Neural cell (in vitro differentiated cells): ENCODE data around the gene SND1. TPM values are rescaled to one million over a fixed set of nuclear protein-coding genes. Genes with fewer than 3 reads are reported as not detected.

ENCODE experiments used
- H2AFZ ChIP-seq: fragments of 200-600, 300-800 bp; sonication (generic), shearing (Covaris generic); 2 replicates; pipeline ENCODE4 v1.6.0; 2014; ENCODE audit warnings: low read depth, mild to moderate bottlenecking, antibody characterized with exemption, low read length, moderate library complexity
- H3F3A ChIP-seq: fragments of 200-600 bp; shearing (Covaris generic); 2 replicates; pipeline ENCODE4 v1.6.1; 2016; ENCODE audit warnings: mild to moderate bottlenecking, moderate library complexity, mixed read lengths, antibody characterized with exemption, low read length; ENCODE audit not compliant: insufficient read depth, poor library complexity, severe bottlenecking
- H3K27ac ChIP-seq: fragments of 200-600, 300-800 bp; sonication (generic), shearing (Covaris generic); 2 replicates; pipeline ENCODE4 v1.5.1; 2014; ENCODE audit warnings: mild to moderate bottlenecking, low read length, moderate library complexity
- H3K27me3 ChIP-seq: fragments of 300-800, 200-600 bp; sonication (generic), shearing (Covaris generic); 2 replicates; pipeline ENCODE4 v1.6.0; 2014; ENCODE audit warnings: mild to moderate bottlenecking, low read depth, low read length, moderate library complexity; ENCODE audit not compliant: insufficient read depth
- H3K36me3 ChIP-seq: fragments of 300-800, 200-600 bp; sonication (generic), shearing (Covaris generic); 2 replicates; pipeline ENCODE4 v1.5.1; 2014; ENCODE audit warnings: mild to moderate bottlenecking, antibody characterized with exemption, low read length, moderate library complexity; ENCODE audit not compliant: insufficient read depth
- H3K4me2 ChIP-seq: fragments of 300-800, 200-600 bp; sonication (generic), shearing (Covaris generic); 2 replicates; pipeline ENCODE4 v1.6.0; 2014; ENCODE audit warnings: mild to moderate bottlenecking, low read length
- H3K4me3 ChIP-seq: fragments of 300-800, 200-600 bp; sonication (generic), shearing (Covaris generic); 2 replicates; pipeline ENCODE4 v1.5.1; 2014; ENCODE audit warnings: mild to moderate bottlenecking, low read length, moderate library complexity
- H3K79me2 ChIP-seq: fragments of 200-600 bp; shearing (Covaris generic); replicated peaks from 2 replicates; pipeline ENCODE4 v1.6.0; 2014; ENCODE audit warnings: mild to moderate bottlenecking, low read length, moderate library complexity; ENCODE audit not compliant: insufficient read depth
- H3K9ac ChIP-seq: fragments of 300-800, 200-600 bp; sonication (generic), shearing (Covaris generic); 2 replicates; pipeline ENCODE4 v1.6.1; 2016; ENCODE audit warnings: mild to moderate bottlenecking, low read length, mixed read lengths
- H3K9me2 ChIP-seq: fragments of 200-600 bp; shearing (Covaris generic); 2 replicates; pipeline ENCODE4 v1.6.1; 2016; ENCODE audit warnings: mild to moderate bottlenecking, low read length, mixed read lengths; ENCODE audit not compliant: insufficient read depth
- H3K9me3 ChIP-seq: fragments of 200-600, 300-800 bp; sonication (generic), shearing (Covaris generic); 2 replicates; pipeline ENCODE4 v1.6.1; 2016; ENCODE audit warnings: mild to moderate bottlenecking, mixed run types, low read length, moderate library complexity, mixed read lengths
- H4K20me1 ChIP-seq: fragments of 200-600 bp; shearing (Covaris generic); 2 replicates; pipeline ENCODE4 v1.6.1; 2016; ENCODE audit warnings: mild to moderate bottlenecking, mixed run types; ENCODE audit not compliant: insufficient read depth
- EP300 ChIP-seq: fragments of 450-650 bp; conservative IDR thresholded peaks from 2 replicates; pipeline ENCODE4 v1.6.1; 2014; ENCODE audit warnings: antibody characterized with exemption, mild to moderate bottlenecking, moderate library complexity; ENCODE audit not compliant: poor library complexity, severe bottlenecking
- EZH2 ChIP-seq: fragments of 200-600, 300-800 bp; shearing (Covaris generic), sonication (generic); IDR thresholded peaks from 2 replicates; pipeline ENCODE4 v1.6.1; 2014; ENCODE audit warnings: antibody characterized with exemption, low read length, borderline replicate concordance, mild to moderate bottlenecking; ENCODE audit not compliant: insufficient read depth, poor library complexity, severe bottlenecking
- MXI1 ChIP-seq: fragments of 450-650 bp; conservative IDR thresholded peaks from 2 replicates; pipeline ENCODE4 v1.6.1; 2014; ENCODE audit warnings: antibody characterized with exemption, mild to moderate bottlenecking; ENCODE audit not compliant: poor library complexity, severe bottlenecking
- POLR2AphosphoS5 ChIP-seq: IDR thresholded peaks from 2 replicates; pipeline ENCODE4 v1.6.1; 2012
- RAD21 ChIP-seq: fragments of 450-650 bp; conservative IDR thresholded peaks from 2 replicates; pipeline ENCODE4 v1.6.1; 2014; ENCODE audit warnings: antibody characterized with exemption, mild to moderate bottlenecking, moderate library complexity
- SMC3 ChIP-seq: fragments of 450-650 bp; conservative IDR thresholded peaks from 2 replicates; pipeline ENCODE4 v1.6.1; 2014; ENCODE audit warnings: antibody characterized with exemption, mild to moderate bottlenecking, moderate library complexity; ENCODE audit not compliant: poor library complexity
- TAF1 ChIP-seq: IDR thresholded peaks from 2 replicates; pipeline ENCODE4 v1.6.1; 2012; ENCODE audit warnings: low read depth
- polyA plus RNA-seq: library from polyadenylated mRNA; depleted of rRNA; stranded (reverse); fragments of >200 nt; gene quantifications from 2 replicates; pipeline ENCODE4 v1.2.3, GENCODE V29; 2014
- TF ChIP-seq, protein P1 (sequence below): fragments of 450-650 bp; IDR thresholded peaks from 2 replicates; pipeline ENCODE4 v1.5.1; 2014; ENCODE audit warnings: antibody characterized with exemption, mild to moderate bottlenecking, moderate library complexity; ENCODE audit not compliant: poor library complexity, severe bottlenecking
- TF ChIP-seq, protein P2 (sequence below): IDR thresholded peaks from 2 replicates; pipeline ENCODE4 v1.6.1; 2012; ENCODE audit warnings: borderline replicate concordance

The SND1 gene
- polyA plus RNA-seq, 1 donor from 2014 or later: 37.4 TPM

DNA sequence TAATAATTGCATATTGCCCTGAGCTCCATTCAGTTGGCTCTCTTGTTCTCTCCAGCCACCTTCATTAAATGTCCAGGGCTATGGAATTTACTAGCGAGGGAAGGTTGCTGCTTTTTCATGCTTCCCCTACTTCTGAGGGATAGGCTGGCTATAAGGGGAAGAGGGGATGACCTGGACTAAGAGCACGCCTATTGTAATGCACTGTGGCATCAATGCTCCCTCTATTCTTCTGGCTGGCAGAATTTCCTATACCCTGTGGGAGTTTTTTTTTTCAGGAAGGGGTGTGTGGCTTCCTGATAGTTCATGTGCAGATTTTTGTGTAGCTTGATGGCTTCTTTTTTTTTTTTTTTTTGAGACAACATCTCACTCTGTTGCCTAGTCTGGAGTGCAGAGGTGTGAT, 155.8 kb downstream of the SND1 start:
- H3K4me2 ChIP-seq: no peak overlapping the region
- H3K9me2 ChIP-seq: no peaks in the 10 kb centered on the region

DNA sequence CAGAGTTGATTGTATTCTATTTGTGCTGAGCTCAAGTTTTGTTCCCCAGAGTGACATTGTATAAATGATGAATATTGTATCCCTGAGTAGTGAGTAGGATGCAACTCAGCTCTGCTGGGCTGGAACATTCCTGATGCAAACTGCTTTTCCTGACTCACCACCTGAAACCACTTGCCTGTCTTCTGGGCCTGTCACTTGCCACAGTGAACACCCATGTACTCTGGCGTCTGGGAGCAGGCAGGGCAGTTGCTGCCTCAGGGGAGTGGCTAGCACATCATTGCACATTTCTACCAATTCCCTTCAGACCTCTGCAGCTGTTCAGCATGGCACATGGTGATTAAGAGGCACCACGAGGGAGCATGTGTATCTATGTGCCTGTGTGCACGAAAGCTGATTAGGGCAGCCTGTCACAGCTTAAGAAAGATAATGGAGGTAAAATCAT, 157.3 kb downstream of the SND1 start:
- Histone ChIP-seq H3K9me2 (no peaks in the 10 kb centered on the region), H3K9me3 (no peaks in the 10 kb centered on the region), H4K20me1 (no peaks in the 10 kb centered on the region), H3F3A (no peaks in the 10 kb centered on the region), H3K79me2 (no peaks in the 10 kb centered on the region), H3K4me3 (peak overlapping the region; percentile 53), H3K4me2 (peak overlapping the region; percentile 32), H3K36me3 (no peaks in the 10 kb centered on the region), H3K9ac (no peak overlapping the region), H2AFZ (no peak overlapping the region), H3K27me3 (no peaks in the 10 kb centered on the region), H3K27ac (peak overlapping the region; percentile 48)
- peak; percentile 69 for TF ChIP-seq POLR2AphosphoS5
- TF ChIP-seq, protein P1, sequence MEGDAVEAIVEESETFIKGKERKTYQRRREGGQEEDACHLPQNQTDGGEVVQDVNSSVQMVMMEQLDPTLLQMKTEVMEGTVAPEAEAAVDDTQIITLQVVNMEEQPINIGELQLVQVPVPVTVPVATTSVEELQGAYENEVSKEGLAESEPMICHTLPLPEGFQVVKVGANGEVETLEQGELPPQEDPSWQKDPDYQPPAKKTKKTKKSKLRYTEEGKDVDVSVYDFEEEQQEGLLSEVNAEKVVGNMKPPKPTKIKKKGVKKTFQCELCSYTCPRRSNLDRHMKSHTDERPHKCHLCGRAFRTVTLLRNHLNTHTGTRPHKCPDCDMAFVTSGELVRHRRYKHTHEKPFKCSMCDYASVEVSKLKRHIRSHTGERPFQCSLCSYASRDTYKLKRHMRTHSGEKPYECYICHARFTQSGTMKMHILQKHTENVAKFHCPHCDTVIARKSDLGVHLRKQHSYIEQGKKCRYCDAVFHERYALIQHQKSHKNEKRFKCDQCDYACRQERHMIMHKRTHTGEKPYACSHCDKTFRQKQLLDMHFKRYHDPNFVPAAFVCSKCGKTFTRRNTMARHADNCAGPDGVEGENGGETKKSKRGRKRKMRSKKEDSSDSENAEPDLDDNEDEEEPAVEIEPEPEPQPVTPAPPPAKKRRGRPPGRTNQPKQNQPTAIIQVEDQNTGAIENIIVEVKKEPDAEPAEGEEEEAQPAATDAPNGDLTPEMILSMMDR: no peak
- TF ChIP-seq, protein P2, sequence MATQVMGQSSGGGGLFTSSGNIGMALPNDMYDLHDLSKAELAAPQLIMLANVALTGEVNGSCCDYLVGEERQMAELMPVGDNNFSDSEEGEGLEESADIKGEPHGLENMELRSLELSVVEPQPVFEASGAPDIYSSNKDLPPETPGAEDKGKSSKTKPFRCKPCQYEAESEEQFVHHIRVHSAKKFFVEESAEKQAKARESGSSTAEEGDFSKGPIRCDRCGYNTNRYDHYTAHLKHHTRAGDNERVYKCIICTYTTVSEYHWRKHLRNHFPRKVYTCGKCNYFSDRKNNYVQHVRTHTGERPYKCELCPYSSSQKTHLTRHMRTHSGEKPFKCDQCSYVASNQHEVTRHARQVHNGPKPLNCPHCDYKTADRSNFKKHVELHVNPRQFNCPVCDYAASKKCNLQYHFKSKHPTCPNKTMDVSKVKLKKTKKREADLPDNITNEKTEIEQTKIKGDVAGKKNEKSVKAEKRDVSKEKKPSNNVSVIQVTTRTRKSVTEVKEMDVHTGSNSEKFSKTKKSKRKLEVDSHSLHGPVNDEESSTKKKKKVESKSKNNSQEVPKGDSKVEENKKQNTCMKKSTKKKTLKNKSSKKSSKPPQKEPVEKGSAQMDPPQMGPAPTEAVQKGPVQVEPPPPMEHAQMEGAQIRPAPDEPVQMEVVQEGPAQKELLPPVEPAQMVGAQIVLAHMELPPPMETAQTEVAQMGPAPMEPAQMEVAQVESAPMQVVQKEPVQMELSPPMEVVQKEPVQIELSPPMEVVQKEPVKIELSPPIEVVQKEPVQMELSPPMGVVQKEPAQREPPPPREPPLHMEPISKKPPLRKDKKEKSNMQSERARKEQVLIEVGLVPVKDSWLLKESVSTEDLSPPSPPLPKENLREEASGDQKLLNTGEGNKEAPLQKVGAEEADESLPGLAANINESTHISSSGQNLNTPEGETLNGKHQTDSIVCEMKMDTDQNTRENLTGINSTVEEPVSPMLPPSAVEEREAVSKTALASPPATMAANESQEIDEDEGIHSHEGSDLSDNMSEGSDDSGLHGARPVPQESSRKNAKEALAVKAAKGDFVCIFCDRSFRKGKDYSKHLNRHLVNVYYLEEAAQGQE: peak; percentile 18
- peak; percentile 68 for TF ChIP-seq EP300
- no peak for TF ChIP-seq TAF1
- TF ChIP-seq MXI1: peak; percentile 76
- peak; percentile 22 for TF ChIP-seq RAD21
- TF ChIP-seq EZH2: no peak
- TF ChIP-seq SMC3: no peak

More for the DNA sequence above, 155.8 kb downstream of the SND1 start:
- Histone ChIP-seq H3K4me3 (no peak overlapping the region), H4K20me1 (no peaks in the 10 kb centered on the region), H2AFZ (no peak overlapping the region), H3K79me2 (no peaks in the 10 kb centered on the region), H3K27ac (no peak overlapping the region), H3K27me3 (no peaks in the 10 kb centered on the region), H3K36me3 (no peaks in the 10 kb centered on the region), H3K9ac (no peak overlapping the region), H3F3A (no peaks in the 10 kb centered on the region), H3K9me3 (no peaks in the 10 kb centered on the region)
- TF ChIP-seq POLR2AphosphoS5 (no peak), SMC3 (no peak), RAD21 (no peak), TAF1 (no peak), EP300 (no peak), EZH2 (no peak), MXI1 (no peak)
- TF ChIP-seq, protein P2: no peak
- TF ChIP-seq, protein P1: no peak
